NCI-H1417 (cell line): ENCODE data around the gene ANKDD1A.

Experiments used
- DNase-seq, 3 experiments: peaks; one replicate each; lab custom pipeline; 2025; lab: John Stamatoyannopoulos, UW

Gene ANKDD1A

DNA sequence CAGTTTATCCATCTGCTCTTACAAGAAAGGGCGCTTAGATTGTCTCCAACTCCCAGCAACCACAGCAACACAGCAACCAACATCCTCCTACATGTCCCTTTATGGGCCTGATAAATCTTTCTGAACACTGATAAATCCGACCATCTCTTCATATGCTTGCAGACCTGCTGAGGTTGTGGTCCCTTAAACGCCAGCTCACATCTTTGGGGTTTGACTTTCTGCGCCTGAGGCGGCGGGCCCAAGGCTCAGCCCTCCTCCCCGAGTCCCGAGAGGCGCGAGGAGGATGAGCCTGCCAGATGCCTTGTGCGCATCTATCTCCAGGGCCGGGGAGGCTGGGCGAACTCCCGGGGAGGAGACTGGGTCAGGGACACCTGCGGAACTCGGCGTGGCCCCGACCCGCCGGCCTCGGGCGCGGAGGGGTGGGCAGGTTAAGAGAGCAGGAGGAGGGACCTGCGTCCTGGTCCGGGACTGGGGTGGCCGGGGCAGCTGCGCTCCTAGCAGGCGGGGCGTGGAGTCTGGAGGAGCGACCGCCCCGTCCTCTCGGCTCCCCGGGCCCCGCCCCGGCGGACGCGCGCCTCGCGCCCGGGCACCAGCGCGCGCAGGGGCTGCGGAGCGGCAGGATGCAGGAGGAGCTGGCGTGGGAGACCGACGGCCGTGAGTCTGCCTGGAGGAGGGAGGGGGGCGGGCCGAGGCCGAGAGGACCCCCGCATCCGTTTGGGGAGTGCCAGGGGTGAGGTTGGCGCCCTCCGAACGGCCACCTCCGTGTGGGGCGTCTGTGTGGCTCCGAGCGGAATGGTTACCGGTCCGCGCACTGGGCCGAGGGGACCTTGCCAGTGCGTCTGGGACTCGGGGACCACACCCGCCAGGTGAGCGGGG is at the start of gene ANKDD1A:
ANKDD1A (plus strand) TSS at position 592 of the 876 bp plus-strand sequence; CDS start at position 621, 29 bp downstream.
- DNase-seq = peak; percentile 29 to 88 (median 87)

DNA sequence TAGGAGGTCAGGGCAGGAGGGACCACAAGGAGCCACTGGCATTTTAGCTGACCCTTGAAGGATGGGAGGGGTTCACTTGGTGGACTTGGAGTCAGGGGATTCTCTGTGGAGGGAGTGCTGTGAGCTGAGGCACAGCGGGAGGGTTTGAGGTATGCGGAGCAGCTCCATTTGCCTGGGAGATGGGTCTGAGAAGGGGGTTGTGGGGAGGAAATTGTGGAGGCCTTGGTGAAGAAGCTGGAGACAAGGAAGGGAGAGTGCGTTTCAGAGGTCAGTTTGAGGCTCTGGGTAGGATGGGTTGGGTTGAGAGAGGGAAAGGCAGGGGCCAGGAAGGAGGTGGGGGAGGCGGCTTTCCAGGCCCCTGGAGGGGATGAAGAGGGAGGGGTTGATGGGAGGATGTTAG is 49.7 kb upstream of the ANKDD1A start:
- no peak for DNase-seq

DNA sequence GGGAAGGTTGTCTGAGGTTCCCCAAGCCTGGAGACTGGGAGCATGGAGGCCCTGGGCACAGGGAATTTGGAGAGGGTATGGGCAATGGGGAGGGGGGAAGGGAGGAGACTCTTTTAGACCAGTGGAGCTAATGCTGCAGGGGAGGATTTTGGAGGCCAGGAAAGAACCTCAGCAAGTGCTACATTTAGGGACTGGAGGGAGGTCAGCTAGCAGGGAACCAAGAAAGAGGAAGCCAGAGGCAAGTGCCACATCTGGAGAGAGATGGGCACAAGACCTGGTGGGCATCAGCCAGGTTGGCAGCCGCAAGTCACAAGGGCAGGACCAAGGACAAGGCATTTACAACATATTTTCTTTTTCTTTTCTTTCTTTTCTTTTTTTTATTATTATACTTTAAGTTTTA is 49.3 kb upstream of the ANKDD1A start:
- no peak for DNase-seq

DNA sequence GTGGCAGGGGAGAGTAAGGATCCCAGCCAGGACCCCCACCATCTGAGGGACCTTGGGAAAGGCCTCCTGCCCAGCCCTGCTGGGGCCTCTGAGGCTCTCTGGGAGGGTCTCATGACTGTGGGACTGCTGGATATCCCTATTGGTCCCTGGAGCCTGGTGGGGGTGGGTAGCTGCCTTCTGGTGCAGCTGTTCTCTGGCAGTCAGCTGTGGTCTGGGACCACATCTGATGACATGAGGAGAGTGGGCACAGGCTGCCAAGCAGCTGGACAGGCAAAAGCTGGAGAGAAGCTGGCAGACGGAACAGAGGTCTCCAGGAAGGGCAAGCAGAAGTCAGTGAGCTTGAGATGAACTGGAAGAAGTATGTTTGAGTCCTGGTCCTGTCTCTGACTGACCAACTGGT is 47.6 kb upstream of the ANKDD1A start:
- no peak for DNase-seq

DNA sequence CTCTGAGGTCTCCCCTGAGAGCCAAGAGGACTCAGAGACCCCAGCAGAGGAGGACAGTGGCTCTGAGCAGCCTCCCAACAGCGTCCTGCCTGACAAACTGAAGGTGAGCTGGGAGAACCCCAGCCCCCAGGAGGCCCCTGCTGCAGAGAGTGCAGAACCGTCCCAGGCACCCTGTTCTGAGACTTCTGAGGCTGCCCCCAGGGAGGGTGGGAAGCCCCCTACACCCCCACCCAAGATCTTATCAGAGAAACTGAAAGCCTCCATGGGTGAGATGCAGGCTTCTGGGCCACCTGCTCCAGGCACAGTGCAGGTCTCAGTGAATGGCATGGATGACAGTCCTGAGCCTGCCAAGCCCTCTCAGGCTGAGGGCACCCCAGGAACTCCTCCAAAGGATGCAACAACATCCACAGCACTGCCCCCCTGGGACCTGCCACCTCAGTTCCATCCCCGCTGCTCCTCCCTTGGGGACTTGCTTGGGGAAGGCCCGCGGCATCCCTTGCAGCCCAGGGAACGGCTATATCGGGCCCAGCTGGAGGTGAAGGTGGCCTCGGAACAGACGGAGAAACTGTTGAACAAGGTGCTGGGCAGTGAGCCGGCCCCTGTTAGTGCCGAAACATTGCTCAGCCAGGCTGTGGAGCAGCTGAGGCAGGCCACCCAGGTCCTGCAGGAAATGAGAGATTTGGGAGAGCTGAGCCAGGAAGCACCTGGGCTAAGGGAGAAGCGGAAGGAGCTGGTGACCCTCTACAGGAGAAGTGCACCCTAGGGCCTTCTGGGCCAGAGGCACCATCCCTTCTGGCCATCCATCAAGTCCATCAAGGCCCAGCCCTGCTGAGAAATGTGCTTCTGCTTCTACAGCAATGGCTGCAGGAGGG is 46.3 kb upstream of the ANKDD1A start:
- no peak for DNase-seq

DNA sequence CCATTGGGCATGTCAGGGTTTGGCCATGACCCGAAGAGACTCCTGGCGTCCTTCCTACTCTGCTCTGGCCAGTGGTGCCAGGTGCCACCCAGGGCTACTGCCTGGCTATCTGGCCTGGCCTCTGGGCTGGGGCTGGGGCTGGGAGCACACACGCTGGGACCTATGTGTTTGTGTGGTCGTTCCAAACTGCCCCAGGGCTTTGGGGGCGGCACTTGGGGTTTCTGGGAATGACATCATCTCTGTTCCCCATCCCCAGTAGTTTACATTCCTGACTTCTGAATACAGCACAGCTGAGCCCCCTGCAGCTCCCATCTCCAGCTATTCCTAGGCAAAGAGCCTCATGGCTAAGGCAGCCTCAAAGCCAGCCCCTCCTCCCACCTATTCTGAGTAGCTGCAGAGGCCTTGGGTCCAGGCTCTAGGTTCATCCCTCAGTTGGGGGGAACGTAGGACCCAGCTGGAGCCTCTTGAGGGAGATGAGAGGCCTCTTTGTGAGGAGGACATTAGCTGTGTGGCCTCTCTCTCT is 45.6 kb upstream of the ANKDD1A start:
- no peak for DNase-seq

DNA sequence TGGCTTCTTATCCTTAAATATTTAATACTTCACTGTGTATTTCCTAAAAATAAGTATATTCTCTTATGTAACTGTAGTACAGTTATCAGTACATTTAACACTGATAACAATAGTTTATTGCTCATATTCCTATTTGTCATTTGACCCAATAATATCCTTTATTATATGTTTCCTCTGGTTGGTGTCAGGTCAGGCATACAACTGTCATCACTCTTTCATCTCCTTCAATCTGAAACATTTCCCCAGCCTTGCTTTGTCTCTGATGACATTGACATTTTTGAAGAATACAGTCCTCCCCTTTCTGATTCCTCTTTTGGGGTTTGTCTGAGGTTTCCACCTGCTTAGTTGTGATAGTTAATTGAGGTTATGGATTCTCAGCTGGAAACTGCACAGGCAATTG is 42.2 kb upstream of the ANKDD1A start:
- no peak for DNase-seq

DNA sequence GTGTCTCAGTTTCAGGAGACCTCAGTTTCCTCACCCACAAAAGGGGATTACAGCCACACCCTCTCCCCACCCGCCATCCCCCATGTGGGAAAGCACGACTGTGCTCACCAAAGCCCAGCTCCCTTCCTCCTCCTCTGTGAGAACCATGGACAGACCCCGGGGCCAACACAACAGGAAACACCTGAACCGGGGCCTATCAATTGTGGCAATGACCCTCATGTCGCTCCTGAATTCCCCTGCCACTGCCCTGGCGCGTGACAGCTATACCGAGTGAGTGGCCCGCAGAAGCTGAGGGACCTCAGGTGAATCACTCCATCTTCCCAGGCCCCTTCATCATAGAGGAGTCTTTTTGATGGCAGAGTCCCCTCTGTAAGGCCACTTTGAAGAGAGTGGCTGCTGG is 41.3 kb upstream of the ANKDD1A start:
- no peak for DNase-seq

DNA sequence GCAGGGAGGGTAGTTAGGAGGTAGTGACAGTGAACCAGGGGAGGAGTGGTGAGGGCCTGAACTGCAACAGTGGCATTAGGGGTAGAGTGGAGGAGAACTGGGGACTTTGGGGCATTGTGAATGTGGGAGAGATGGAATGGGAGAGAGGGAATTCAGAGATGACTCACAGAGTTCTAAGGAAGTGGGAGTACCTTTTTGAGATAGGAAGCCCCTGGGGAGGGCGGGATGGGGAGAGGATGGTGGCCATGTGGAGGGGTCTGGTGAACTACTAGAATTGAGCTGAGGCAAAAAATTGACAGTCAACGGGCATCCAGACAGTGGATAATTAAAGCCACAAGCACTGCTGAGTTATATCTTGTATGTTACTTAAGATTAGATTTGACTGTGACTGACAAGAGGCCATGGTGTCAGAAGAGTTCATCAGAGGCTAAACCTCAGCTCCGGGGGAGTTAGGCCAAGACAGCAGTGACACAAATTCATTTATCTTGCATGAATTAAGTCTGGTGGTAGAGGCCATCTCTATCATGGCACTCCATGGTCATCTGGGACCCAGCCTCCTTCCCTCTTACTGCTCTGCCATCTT is 36.0 kb upstream of the ANKDD1A start:
- DNase-seq = no peak

DNA sequence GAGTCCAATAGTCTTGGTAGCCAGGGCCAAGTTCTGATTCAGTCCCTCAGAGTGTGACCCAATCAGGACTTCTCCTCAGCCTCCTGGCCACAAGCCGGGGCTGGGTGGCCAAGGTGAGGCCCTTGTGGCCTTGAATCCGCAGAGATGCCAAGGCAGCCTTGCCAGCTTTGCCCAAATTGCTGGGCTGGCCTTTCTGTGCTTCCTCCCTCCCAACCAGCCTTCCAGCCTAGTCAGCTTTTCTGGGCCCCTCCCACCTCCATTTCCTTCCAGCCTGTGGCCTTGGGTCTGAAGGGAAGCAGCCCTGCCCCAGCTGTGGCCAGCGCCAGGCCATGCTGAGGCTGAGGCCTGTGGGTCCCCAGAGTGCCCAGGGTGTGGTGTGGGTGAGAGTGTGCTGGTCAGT is 34.3 kb upstream of the ANKDD1A start:
- DNase-seq = no peak

DNA sequence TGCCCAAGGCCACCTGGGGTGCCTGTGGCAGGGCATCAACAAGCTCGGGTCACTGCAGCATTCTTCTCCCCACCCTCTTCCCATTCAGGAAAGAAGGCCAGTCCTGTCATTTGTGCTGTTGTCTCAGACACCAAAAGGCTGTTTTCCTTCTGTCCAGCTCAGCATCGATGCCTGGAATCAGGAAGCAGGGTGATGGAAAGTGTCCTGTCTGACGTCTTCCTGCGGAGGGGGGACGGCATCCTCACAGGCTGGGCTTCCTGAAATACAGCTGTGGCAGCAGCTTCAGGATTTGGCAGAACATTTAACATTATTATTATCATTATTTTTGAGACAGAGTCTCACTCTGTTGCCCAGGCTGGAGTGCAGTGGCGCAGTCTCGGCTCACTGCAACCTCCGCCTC is 33.0 kb upstream of the ANKDD1A start:
- DNase-seq = no peak

DNA sequence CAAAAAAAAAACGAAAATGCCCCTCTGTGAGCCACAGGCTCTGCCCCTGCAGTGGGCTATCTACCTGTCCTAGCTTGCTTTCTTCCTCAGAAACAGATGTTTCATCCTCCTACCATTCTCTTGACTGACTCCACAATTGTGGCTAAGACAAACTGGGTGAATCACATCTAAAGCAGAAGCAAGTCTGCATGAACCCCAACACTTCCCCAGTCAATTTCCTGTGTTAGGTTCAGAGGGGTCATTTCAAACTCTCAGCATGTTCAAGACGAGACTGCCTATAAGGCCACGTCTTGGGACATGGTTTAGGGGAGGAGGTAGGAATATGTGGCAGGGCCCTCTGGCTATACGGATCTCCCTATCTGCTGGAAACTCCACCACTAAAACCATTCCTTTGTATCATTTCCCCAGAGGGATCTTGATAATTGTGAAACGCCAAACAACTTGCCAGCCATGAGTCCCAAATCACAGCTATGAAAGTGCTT is 28.6 kb upstream of the ANKDD1A start:
- no peak for DNase-seq

DNA sequence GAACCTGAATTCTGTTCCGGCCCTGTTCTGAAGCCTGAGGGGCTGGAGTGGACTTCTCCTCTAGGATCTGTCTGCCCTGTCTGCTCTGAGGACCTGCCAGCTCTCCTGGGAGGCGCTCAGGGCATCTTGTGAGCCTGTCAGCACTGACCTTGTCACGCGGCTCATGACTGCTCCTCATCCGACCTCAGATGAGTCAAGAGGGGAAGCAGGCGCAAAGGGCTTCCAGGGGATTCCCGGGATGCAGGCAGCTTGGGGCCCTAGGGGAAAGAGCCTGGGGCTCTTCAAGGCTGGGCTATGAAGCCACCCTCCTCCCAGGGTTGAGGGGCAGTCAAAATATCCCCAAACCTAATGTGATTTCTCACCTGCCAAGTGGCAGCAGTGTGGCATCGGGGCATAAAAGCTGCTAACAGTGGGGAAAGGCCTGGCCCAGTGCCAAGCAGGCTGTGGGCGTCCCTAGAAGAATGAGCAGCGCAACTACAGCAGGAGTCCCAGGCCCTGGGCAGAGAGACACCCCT is 27.6 kb upstream of the ANKDD1A start:
- peak in 2 of 3 experiments; percentile 52 to 82 for DNase-seq

DNA sequence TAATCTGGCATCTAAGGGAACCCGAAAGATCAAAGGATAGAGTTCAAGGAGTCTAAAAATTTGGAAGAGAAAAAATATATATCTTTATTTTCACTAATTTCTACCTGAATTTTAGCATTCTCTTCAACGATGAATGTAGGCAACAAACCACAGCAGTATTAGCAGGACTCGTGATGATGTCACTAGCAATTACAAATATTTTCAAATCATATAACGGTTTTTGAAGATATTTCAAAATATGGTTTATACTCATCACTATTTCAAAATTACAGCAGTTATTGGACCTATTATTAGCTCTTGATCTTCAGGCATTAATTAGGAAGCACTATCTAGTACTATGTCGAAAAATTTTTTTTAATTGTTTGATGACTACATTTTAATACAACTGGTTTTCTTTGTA is 27.0 kb upstream of the ANKDD1A start:
- no peak for DNase-seq

DNA sequence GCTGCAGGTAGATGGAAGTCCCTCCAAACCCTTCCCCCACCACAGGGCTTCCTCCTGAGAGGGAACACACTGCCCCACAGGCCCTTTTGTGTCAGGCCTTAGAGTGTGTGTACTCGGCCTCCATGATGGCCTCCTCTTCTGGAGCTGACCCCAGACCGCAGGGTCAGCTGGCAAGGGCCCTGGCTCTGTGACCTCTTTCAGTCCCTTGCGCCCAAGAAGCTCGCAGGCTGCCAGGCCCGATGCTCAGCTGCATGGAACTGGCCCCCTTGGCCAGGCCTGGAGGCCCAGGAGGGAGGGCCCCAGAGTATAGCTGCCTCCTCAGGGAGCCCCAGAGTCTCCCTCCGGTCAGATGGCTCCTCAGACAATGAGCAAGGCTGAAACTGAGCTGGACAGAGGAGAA is 23.4 kb upstream of the ANKDD1A start:
- no peak for DNase-seq

DNA sequence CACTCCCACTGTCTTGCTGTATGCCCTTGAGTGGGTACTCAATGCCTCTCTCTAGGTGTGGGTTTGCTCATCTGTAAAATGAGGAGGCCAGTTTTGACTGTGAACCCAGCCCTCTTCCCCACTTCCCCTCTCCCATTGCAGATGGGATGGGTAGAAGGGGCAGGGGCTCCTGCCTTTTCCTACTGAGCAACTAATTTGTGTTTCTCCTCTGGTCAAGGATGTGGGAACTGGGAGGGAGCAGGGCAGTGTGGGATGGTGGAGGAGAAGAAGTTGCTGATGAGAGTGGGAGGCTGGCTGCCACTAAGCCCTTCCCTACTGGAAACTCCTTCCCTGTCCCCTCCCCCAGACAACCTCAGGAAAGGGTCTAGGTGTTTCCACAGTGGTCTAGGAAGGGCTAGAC is 20.1 kb upstream of the ANKDD1A start:
- DNase-seq = no peak

DNA sequence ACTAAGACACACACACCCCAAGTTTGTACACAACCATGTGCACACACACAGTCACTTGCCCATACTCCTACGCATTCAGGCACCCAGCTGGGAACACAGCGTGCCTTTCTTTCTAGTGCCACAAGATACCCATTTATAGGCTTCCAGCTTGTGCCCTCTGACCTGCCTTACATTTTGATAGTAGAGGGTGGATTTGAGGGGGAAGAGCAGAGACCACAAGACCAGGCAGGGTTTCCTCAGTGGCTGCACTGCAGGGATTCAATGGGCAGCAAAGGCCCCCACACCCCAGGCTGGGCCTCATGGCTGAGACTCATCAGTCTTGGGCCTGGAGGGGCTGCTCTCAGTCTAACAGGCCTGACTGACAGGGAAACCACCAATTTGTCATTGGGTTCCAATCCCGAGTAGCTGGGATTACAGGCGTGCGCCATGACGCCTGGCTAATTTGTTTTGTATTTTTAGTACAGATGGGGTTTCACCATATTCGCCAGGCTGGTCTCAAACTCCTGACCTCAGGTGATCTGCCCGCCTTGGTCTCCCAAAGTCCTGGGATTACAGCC is 18.8 kb upstream of the ANKDD1A start:
- no peak for DNase-seq

DNA sequence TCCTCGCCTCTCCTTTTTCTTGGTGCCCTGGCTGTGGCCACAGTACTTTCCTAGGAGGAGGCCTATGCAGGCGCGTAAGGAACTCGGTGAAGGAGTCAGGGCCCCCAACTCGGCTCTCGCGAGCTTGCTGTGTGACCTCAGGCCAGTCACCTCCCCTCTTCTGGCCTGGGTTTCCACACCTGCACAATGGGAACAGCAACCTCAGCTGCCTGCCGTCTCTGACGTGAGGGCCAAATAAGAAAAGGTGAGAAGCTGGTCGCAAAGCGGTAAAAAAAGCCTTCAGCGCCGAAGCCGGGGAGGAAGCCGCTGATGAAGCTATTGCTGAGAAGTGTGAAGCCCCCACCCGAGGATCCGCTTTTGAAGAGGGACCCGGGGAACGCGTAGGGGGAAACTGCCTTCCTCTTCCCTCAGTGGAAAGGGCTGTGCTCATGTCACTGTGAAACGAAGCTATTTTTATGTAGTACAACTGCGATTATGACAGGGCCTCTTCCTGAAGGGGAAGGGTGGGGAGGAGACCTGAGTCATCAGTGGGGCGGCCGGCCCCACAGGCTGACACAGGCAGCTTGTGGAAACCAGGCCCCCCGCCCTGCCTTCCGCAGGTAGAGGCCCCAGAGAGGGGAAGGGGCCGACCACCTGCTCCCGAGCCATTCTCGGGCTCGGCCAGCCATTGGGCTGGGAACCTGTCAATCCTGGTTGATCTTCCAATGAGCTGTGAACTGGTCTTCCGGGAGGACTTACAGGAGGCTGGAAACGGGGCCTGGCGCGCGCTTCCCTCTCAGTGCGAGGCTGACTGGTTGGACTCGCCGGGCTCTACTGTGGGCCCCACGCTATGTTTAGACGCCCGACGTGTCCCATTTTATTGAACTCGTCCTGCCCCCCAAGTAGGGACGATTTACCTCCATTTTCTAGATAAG is 18.0 kb upstream of the ANKDD1A start:
- DNase-seq = no peak

DNA sequence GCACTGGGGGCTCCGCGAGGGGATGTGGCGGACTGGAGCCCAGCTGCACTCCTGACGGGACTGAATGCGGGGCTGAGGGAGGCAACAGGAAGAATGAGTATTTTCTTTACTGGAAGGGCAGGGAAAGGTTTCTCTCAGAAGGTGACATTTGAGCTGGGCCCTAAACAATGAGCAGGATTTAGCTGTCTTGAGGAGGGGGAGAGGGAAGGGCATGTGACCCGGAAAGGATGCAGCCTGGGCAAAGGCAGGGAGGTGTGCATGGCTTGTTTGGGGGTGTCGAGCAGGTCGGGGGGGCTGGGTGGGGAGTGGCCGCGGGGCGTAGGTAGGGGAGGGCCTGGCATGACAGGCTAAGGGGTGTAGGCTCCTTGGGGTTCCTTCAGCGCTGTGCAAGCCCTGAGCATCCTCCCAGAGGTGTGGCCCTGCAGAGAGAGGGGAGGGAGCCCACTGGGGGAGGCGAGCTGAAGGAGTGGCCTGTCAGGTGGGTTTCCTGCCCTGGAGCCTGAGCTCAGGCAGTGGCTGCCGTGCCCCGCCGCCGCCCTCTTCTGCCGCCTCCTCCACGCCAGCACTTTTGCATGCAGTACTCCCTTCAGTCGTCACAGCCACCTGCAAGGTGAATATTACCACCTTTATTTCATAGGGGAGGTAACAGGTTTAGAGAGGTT is 17.2 kb upstream of the ANKDD1A start:
- DNase-seq = no peak
